ENCODE measurements around the gene ITPR1.

Gene ITPR1

DNA sequence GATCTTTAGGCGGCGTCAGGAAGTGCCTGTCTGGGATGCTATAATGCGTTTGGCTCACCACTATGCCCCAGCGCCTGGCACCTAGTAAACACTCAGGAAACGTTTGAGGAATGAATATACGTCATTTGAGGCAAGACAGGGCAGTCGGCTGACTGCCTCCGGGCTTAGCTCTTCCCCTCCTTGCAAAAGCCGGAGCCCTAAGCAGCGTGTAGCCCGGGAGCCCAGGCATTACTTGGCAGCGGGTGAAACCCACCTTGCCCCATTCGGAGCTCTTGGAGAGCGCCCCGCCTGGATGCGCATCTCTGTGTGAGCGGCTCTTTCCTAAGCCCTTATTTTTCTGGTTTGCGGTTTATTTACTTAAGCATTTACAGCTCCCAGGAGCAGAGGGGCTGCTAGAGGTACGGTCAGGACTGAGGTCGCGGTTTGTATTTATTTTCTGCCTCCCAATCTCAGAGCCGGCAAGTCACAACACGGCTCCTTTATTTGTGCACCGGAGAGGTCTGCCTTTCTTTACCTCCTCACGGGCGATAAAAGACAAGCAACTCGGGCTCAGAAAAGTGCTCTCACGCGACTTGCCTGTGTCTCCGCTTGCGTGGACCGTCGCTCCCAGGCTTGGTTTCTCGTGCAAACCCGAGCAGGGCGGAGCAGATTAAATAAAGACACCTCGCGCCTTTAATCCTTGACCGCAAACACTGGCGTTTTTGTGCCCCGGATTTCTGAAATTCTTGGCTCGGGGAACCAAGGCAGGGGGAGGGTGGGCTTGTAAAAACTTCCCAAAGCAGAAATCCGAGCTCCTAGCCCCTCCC lies 737 bp upstream of the ITPR1 start:
- DNase-seq = peak; percentile 92

- no peak for DNase-seq
These were observed 1.1 kb downstream of the ITPR1 start for GRCh38 chr3:4493941-4494894.

GRCh38 chr3:4494895-4495264 lies 1.7 kb downstream of the ITPR1 start:
- DNase-seq = no peak

- DNase-seq = no peak
These were observed 2.3 kb downstream of the ITPR1 start for GRCh38 chr3:4495294-4496086.

- DNase-seq = no peak
These were observed 2.9 kb downstream of the ITPR1 start for GRCh38 chr3:4496087-4496452.

- no peak for DNase-seq
These were observed 4.0 kb downstream of the ITPR1 start for GRCh38 chr3:4497005-4497692.

- DNase-seq = no peak
These were observed 4.7 kb downstream of the ITPR1 start for GRCh38 chr3:4497843-4498324.

- DNase-seq = no peak
These were observed 5.3 kb downstream of the ITPR1 start for GRCh38 chr3:4498446-4498845.

DNA sequence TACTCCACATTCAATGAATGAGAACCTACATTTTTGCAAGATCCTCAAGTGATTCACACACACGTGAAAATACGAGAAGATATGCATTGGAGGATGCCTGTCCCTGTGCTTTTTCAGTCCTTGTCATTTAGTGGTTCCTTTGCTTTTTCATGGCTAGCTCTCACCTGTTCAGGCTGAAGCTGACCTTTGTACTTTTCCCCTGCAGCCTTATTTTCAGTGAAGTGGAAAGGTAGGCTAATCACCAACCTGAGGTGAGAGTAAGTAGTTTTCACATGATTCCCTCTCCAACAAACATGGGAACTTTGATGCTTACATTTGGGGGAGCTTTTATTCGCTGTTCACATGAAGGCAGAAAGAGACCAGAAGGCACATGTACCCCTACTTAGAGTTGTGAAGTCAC lies 8.3 kb downstream of the ITPR1 start:
- no peak for DNase-seq

DNA sequence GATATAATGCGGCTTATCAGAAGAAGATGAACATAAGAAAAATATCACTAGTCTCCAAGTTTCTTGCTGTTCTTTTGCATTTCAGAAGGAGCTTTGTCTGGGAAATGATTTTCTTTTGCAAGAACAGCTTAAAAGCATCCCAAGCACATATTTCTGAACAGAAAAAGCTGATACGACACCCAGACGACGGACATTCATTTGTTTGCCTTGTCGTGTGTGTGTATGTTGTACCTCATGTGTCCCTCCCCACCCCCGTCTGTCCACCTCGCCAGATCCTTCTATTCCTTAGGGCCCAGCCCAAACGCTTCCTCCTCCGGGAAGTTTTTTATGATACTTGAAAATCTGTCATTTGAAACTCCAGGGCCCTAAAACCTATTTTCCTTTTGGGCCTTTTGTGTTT lies 8.8 kb downstream of the ITPR1 start:
- no peak for DNase-seq

- no peak for DNase-seq
These were observed 9.9 kb downstream of the ITPR1 start for GRCh38 chr3:4503050-4503449.

- no peak for DNase-seq
These were observed 11.5 kb downstream of the ITPR1 start for GRCh38 chr3:4504340-4505261.

- no peak for DNase-seq
These were observed 12.8 kb downstream of the ITPR1 start for GRCh38 chr3:4505688-4506558.

DNA sequence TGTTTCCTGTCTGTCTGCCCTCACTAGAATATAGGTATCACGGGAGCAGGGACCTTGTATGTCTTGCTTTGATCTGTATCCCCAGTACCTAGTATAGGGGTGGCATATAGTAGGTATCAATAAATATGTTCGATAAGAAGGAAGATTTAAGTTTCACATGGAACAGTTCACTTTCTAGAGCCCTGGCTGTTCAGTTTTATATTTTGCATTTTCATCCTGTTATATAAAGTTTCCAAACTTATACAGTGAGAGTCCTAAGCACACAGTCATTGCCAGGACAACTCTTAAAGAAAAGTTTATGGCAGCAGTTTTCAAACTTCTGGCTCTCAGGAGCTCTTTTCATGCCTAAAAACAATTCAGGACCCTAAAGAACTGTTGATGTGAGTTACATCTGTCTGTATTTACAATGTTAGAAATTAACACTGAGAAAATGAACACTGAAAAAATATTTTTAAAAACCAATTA lies 13.4 kb downstream of the ITPR1 start:
- no peak for DNase-seq

DNA sequence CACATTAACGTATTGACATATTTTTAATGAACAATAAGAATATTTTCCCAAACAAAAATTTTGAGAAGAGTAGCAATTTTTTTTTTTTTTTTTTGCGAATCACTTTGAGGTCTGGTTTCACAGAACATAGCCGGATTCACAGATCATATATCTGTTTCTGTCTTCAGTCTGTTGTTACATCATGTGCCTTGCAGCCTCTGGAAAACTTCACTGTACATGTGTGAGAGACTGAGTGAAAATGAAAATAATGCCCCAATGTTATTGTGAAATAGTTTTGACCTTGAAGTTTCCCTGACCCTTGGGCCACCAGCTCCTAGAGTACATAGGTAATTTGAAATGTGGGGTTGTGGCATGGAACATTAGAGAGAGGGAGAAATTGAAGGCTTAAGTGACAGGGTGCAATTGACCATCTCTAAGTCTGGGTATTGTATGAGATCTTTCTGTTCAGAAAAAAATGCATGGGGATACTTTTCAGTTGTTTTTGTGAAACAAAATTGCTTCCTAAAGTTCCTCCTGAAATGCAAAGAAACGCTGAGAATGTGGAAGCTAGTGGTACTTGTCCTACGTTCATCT lies 14.0 kb downstream of the ITPR1 start:
- DNase-seq = no peak

DNA sequence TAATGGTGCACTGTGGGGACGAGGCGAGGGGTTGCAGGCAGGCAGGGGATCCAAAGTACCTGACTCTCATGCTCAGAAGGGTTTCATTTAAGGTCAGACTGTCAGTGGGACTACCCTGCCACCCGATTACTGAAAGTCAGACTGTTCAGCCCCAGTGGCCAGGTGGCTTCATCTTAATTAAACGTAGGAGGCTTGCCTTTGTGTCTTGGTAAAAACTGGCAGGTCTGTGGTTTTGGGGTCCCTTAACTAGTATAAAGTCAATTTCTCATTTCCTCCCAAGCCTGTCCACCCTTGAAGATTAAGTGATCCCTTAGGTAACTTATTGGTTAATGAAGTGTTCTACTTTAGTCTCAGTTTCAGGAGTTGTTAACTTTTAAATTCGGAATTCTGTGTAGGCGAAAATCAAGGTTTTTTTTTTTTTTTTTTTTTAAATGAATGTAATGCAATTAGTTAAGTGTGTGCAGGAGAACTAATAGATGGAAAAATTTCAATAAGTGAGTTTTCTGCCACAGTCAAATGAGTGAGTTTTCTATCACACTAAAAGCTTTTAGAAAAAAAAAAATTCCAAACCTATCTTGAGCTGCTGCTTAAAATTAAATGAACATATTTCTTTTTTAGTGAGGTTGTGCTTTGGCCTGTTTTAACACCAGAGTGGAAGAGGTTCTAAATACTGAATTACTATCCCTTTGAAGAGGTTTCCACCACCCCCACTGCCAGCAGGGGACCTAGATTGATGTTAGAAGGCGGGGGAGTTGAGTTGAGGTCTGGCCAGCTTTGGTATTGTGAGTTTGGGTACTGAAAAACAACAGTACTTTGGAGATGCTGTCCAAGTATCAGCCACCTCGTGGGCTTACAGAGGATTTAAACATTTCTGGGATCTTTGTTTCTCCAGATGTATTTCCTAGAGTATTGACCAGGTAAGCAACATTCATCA lies 15.2 kb downstream of the ITPR1 start:
- no peak for DNase-seq

DNA sequence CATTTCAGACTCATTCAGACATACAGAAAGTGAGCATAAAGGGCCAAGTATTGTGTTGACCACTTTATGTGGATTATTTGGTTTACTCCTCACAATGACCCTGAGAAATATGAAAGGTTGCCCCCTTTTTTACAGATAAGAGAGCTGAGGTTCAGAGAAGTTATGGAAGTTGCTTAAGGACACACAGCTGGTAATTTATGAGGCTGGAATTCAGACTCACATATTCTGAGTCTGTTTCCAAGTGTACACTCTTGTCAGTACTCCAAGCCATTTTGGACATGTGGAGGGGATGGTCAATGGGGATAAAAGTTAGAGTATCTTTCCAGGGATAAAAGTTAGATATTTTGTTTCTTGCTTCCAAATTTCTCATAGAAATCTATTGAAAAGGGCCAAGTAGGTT lies 15.9 kb downstream of the ITPR1 start:
- no peak for DNase-seq

GRCh38 chr3:4509983-4510755 lies 17.0 kb downstream of the ITPR1 start:
- no peak for DNase-seq

Measured in NCI-H226 (cell line).